Peyer's patch (tissue), 4 donors: ENCODE results near the gene BRINP1.

Experiments used
- CTCF ChIP-seq, 6 experiments: fragments of 450-650 bp in 4 of 6; fragments of 200-600 bp in 2 of 6; sonication (generic) in 1 of 6; IDR thresholded peaks; one replicate each; pipeline ENCODE4 v1.5.1; 2017 to 2019; ENCODE audit warnings: antibody characterized with exemption in 6 of 6, mild to moderate bottlenecking in 3 of 6, moderate library complexity in 1 of 6
- POLR2A ChIP-seq, 2 donors: fragments of 450-650 bp; IDR thresholded peaks; one replicate each; pipeline ENCODE4 v1.5.1; 2017; ENCODE audit warnings: antibody characterized with exemption in 2 of 2, mild to moderate bottlenecking in 2 of 2, moderate library complexity in 2 of 2

- TF ChIP-seq CTCF (IDR thresholded peaks at IDR 0.05) (no peak), POLR2A (IDR thresholded peaks at IDR 0.05) (no peak)
Observed at GRCh38 chr9:119218293-119218692, 150.9 kb downstream of the BRINP1 start.
